BLaER1 (cell line): ENCODE data around the gene IFITM10.

Experiments used
- H3K27ac ChIP-seq: shearing (Covaris generic); formaldehyde crosslinking; 2 replicates; pipeline ENCODE4 v1.8.1; 2022
- H3K27me3 ChIP-seq: shearing (Covaris generic); formaldehyde crosslinking; 2 replicates; pipeline ENCODE4 v1.8.1; 2022
- H3K36me3 ChIP-seq: shearing (Covaris generic); formaldehyde crosslinking; 2 replicates; pipeline ENCODE4 v1.8.1; 2022
- H3K4me1 ChIP-seq: shearing (Covaris generic); formaldehyde crosslinking; 2 replicates; pipeline ENCODE4 v1.8.1; 2022
- H3K4me2 ChIP-seq: shearing (Covaris generic); formaldehyde crosslinking; 2 replicates; pipeline ENCODE4 v1.8.1; 2022
- H3K4me3 ChIP-seq: shearing (Covaris generic); formaldehyde crosslinking; 2 replicates; pipeline ENCODE4 v1.8.1; 2022
- H3K9ac ChIP-seq: shearing (Covaris generic); formaldehyde crosslinking; 2 replicates; pipeline ENCODE4 v1.8.1; 2022
- H3K9me3 ChIP-seq: shearing (Covaris generic); formaldehyde crosslinking; 2 replicates; pipeline ENCODE4 v1.8.1; 2022
- H4K20me1 ChIP-seq: shearing (Covaris generic); formaldehyde crosslinking; 2 replicates; pipeline ENCODE4 v1.8.1; 2022
- Cebpa-rat ChIP-seq: shearing (Covaris generic); IDR thresholded peaks from 2 replicates; pipeline ENCODE4 v1.8.1; 2022

Gene IFITM10

DNA sequence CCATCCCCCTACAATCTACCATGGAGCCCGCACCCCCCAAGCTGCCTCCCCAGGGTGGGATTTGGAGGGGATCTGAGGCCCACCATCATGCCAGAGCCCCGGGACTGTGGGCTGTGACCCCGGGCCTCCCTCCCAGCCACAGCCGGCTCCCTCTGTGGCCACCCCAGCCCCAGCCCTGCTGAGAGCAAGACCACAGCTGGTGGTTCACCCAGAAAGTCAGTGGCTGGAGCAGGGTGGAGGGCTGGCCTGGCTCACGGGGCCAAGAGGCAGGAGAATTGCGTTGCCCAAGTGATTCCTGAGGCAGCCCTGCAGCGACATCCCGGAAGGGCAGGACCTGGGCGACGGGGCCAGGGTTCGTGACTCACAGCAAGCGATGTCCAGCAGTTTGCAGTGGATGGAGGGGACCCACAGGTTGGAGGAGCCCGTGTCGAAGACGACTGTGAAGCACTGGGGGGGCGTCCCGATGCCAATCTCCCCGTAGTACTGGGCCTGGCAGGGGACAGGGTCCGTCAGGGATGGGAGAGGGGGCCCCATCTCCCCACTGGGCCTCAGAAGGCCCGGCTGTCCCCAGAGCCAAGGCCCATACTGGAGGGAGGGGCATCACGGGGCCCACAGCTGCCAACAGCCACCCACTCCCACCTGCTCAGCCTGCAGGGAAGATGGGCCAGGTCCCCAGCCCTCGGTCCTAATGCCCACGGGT lies 8.9 kb upstream of the IFITM10 start:
- H3K27ac ChIP-seq = peak overlapping the region; percentile 83; the same call in 1 of the 2 replicates
- no peak for TF ChIP-seq Cebpa-rat
- H3K36me3 ChIP-seq = peaks cover 50% of the 10 kb centered on the region
- H3K27me3 ChIP-seq = no peaks in the 10 kb centered on the region
- no peak overlapping the region for H3K4me3 ChIP-seq
- no peaks in the 10 kb centered on the region for H3K9me3 ChIP-seq
- peaks cover 90% of the 10 kb centered on the region for H3K4me1 ChIP-seq
- peak overlapping the region; percentile 95 for H3K4me2 ChIP-seq
- peaks cover 51% of the 10 kb centered on the region for H4K20me1 ChIP-seq
- H3K9ac ChIP-seq = 0 out of 2 replicates have a peak overlapping the region, but pooled peaks have one; percentile 76

DNA sequence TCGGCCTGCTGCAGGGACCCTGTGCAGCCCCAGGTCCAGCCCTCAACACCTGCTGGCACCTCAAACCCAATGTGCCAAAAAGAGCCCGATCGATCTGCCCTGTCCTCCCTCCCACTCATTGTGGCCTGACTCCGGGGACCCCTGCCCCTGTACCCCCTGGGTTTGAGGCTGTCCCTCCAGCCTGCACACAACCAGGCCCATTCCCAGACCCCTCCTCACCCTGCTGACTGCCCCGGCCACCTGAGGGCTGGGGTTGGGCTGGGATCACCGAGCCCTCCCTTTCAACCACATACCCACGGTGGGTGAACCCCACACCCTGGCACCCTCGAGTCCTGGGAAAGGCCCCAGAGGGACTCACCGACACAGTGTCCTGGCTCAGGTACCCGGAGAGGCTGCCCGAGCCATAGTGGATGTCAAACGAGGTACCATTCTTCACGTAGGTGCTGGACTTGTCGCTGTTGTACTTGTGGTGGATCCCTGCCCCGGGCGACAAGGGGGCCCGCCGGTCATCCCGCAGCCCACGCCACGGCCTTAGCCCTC lies 8.3 kb upstream of the IFITM10 start:
- Histone ChIP-seq H3K27me3 (no peaks in the 10 kb centered on the region), H3K27ac (peak overlapping the region; percentile 83), H3K9ac (peak overlapping the region; percentile 76), H3K4me3 (peak overlapping the region; percentile 45), H3K9me3 (no peaks in the 10 kb centered on the region), H3K4me1 (peaks cover 92% of the 10 kb centered on the region), H3K4me2 (peak overlapping the region; percentile 95), H3K36me3 (peaks cover 50% of the 10 kb centered on the region), H4K20me1 (peaks cover 51% of the 10 kb centered on the region)
- no peak for TF ChIP-seq Cebpa-rat

- Histone ChIP-seq H4K20me1 (peaks cover 54% of the 10 kb centered on the region), H3K4me2 (peak overlapping the region; percentile 95), H3K9me3 (no peaks in the 10 kb centered on the region), H3K4me3 (peak overlapping the region; percentile 45), H3K9ac (peak overlapping the region; percentile 76), H3K4me1 (peaks cover 96% of the 10 kb centered on the region), H3K27me3 (no peaks in the 10 kb centered on the region), H3K36me3 (peaks cover 54% of the 10 kb centered on the region), H3K27ac (peak overlapping the region; percentile 83)
- no peak for TF ChIP-seq Cebpa-rat
These were observed 7.6 kb upstream of the IFITM10 start for GRCh38 chr11:1757861-1758610.

DNA sequence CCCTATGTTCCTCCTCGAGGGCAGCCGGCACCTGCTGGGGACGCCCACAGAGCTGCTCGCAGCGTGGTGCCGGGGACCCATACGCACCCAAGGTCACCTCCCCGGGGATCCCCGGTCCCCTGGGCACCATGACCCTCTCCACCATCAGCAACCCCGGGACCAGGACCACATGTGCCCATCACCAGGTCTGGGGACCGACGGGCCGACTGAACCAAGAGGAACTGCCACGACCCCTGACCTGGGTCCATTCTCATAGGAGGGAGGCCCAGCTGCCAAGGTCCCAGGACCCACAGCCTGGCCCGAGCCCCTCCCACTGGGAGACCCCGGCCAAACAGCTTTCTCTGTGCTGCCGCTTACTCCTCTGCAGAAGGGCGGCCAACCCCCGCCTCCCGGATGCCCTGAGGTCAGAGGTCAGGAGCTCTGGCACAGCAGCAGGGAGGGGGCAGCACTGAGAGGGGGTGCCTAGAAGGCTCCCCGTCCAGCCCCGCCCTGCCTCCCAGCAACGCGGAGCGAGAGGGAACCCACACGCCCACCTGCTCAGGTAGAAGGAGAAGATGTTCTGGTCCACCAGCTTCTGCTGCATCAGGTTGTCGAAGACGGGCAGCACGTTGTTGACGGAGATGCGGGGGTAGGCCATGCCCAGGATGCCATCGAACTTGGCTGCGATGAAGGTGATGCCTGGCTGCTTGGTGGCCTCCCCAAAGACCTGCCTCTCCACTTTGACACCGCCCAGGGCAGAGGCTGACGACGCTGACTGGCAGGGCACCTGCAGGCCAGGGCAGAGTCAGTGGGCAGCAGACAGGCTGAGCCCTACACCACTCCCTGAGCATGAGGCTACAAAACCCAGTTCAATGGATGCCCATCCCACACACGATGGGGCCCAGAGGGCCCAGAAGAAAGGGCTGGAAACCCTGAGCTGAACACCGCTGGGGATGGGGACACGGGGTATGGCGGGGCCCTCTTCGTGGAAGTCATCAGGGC lies 6.7 kb upstream of the IFITM10 start:
- Histone ChIP-seq H3K27ac (peak overlapping the region; percentile 83), H3K4me1 (peaks cover 96% of the 10 kb centered on the region), H3K4me3 (no peak overlapping the region), H3K27me3 (no peaks in the 10 kb centered on the region), H3K4me2 (peak overlapping the region; percentile 95), H3K36me3 (peaks cover 54% of the 10 kb centered on the region), H3K9ac (peak overlapping the region; percentile 76), H4K20me1 (peaks cover 54% of the 10 kb centered on the region), H3K9me3 (no peaks in the 10 kb centered on the region)
- TF ChIP-seq Cebpa-rat = no peak

- Histone ChIP-seq H3K27me3 (no peaks in the 10 kb centered on the region), H3K9ac (no peak overlapping the region), H3K4me2 (peak overlapping the region; percentile 95), H3K4me1 (peaks cover 97% of the 10 kb centered on the region), H3K4me3 (no peak overlapping the region), H3K27ac (peak overlapping the region; percentile 83), H3K36me3 (peaks cover 46% of the 10 kb centered on the region), H4K20me1 (peaks cover 54% of the 10 kb centered on the region), H3K9me3 (no peaks in the 10 kb centered on the region)
- TF ChIP-seq Cebpa-rat = no peak
These were observed 5.5 kb upstream of the IFITM10 start for GRCh38 chr11:1755692-1756561.

GRCh38 chr11:1755344-1755691 lies 4.9 kb upstream of the IFITM10 start:
- Histone ChIP-seq H4K20me1 (peaks cover 51% of the 10 kb centered on the region), H3K27me3 (no peaks in the 10 kb centered on the region), H3K27ac (peak overlapping the region; percentile 83; the same call in 1 of the 2 replicates), H3K9me3 (no peaks in the 10 kb centered on the region), H3K9ac (no peak overlapping the region), H3K4me3 (no peak overlapping the region), H3K4me1 (peaks cover 97% of the 10 kb centered on the region), H3K4me2 (peak overlapping the region; percentile 95), H3K36me3 (peaks cover 40% of the 10 kb centered on the region)
- TF ChIP-seq Cebpa-rat = no peak

DNA sequence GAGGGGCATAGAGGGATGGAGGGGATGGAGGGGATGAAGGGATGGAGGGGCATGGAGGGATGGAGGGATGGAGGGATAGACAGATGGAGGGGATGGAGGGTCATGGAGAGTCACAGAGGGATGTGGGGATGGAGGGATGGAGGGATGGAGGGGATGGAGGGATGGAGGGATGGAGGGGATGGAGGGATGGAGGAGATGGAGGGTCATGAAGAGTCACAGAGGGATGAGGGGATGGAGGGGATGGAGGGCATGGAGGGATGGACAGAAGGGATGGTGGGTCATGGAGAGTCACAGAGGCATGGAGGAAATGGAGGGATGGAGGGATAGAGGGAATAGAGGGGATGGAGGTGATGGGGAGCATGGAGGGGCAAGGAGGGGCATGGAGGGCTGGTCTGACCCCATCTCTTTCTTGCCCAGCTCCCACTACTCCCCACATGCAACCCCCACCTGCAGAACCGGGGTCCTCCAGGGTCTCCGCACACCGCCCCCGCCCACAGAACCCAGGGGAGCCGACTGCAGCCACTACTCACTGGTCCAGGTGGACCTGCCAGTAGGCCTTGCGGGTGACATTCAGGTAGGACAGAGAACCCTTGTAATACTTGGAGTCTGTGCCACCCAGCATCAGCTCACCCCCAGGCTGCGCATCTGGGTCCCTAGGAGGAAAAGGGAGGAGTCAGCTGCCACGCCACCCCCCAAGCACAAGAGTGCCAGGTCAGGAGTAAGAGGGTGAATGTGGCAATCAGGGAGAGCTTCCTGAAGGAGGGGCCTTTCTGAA lies 4.2 kb upstream of the IFITM10 start:
- Histone ChIP-seq H3K27me3 (peaks cover 4% of the 10 kb centered on the region; the same call in 1 of the 2 replicates), H3K9ac (no peak overlapping the region), H3K4me2 (no peak overlapping the region), H3K9me3 (no peaks in the 10 kb centered on the region), H3K4me3 (no peak overlapping the region), H4K20me1 (peaks cover 49% of the 10 kb centered on the region), H3K36me3 (peaks cover 34% of the 10 kb centered on the region), H3K4me1 (peaks cover 97% of the 10 kb centered on the region), H3K27ac (no peak overlapping the region)
- no peak for TF ChIP-seq Cebpa-rat

- Histone ChIP-seq H3K9ac (no peak overlapping the region), H3K9me3 (no peaks in the 10 kb centered on the region), H3K4me1 (peaks cover 97% of the 10 kb centered on the region), H3K4me3 (no peak overlapping the region), H3K27me3 (peaks cover 11% of the 10 kb centered on the region), H3K4me2 (peak overlapping the region; percentile 89), H3K27ac (no peak overlapping the region), H4K20me1 (peaks cover 51% of the 10 kb centered on the region), H3K36me3 (peaks cover 27% of the 10 kb centered on the region)
- no peak for TF ChIP-seq Cebpa-rat
These were observed 3.5 kb upstream of the IFITM10 start for GRCh38 chr11:1753929-1754305.
